Caco-2 (cell line): ENCODE data around the gene COPG1. TPM values are rescaled to one million over a fixed set of nuclear protein-coding genes. Genes with fewer than 3 reads are reported as not detected.

Experiments used
- BruUV-seq: library from RNA; stranded (reverse); fragments of 400-500 nt; replicated peaks from 2 replicates; lab custom pipeline; 2021; lab: Mats Ljungman, UMichigan
- CTCF ChIA-PET: fragments of 300-600 bp; sonication (Branson Sonifier 250); formaldehyde crosslinking; loops from one replicate; lab custom pipeline; 2022; ENCODE audit warnings: antibody characterized with exemption; lab: Charles Lee
- POLR2A ChIA-PET: fragments of 300-600 bp; sonication (Branson Sonifier 250); formaldehyde crosslinking; loops from one replicate; lab custom pipeline; 2022; ENCODE audit warnings: antibody characterized with exemption; lab: Charles Lee
- DNase-seq, 2 experiments: peaks; one replicate each; pipeline versions ENCODE4 v3.0.0 to v3.0.0-alpha.2; 2020 to 2022
- H3K27me3 ChIP-seq: replicated peaks from 2 replicates; pipeline ENCODE4 v1.6.0; 2011; ENCODE audit warnings: low read length; ENCODE audit not compliant: control insufficient read depth, insufficient read depth
- H3K36me3 ChIP-seq: 2 replicates; pipeline ENCODE4 v1.5.1; 2011; ENCODE audit warnings: low read length; ENCODE audit not compliant: control insufficient read depth, insufficient read depth
- H3K4me1 ChIP-seq: fragments of 250-450 bp; sonication (Bioruptor Pico); 2 replicates; pipeline ENCODE4 v1.5.1; 2020; ENCODE audit warnings: mild to moderate bottlenecking
- H3K4me3 ChIP-seq: 2 replicates; pipeline ENCODE4 v1.5.1; 2011; ENCODE audit warnings: low read depth, mild to moderate bottlenecking, control low read depth, low read length
- H3K9me3 ChIP-seq: fragments of 250-450 bp; sonication (Bioruptor Pico); 2 replicates; pipeline ENCODE4 v1.5.1; 2020; ENCODE audit warnings: mild to moderate bottlenecking, moderate library complexity
- H3K27ac Mint-ChIP-seq: one replicate; pipeline ENCODE4 v1.8.0; 2022; ENCODE audit warnings: mixed read lengths; ENCODE audit not compliant: unreplicated experiment
- H3K27me3 Mint-ChIP-seq: one replicate; pipeline ENCODE4 v1.8.0; 2022; ENCODE audit warnings: mixed read lengths; ENCODE audit not compliant: insufficient read depth, unreplicated experiment
- H3K36me3 Mint-ChIP-seq: one replicate; pipeline ENCODE4 v1.8.0; 2022; ENCODE audit warnings: mild to moderate bottlenecking, mixed read lengths; ENCODE audit not compliant: insufficient read depth, unreplicated experiment
- H3K4me1 Mint-ChIP-seq: one replicate; pipeline ENCODE4 v1.8.0; 2022; ENCODE audit warnings: low read depth, mixed read lengths; ENCODE audit not compliant: unreplicated experiment
- H3K4me3 Mint-ChIP-seq: one replicate; pipeline ENCODE4 v1.8.0; 2022; ENCODE audit warnings: mild to moderate bottlenecking, moderate library complexity, mixed read lengths; ENCODE audit not compliant: unreplicated experiment
- H3K9me3 Mint-ChIP-seq: one replicate; pipeline ENCODE4 v1.8.0; 2022; ENCODE audit warnings: mixed read lengths; ENCODE audit not compliant: unreplicated experiment
- intact Hi-C: fragments of 100-400 bp; cut with micrococcal nuclease; formaldehyde crosslinking; loops from one replicate; pipeline ENCODE4 v1.10.0; 2022; ENCODE audit not compliant: unreplicated experiment
- total RNA-seq: library from RNA; stranded (reverse); gene quantifications from 2 replicates; pipeline ENCODE4 v1.2.3, GENCODE V29; 2022
- TF ChIP-seq, protein P1 (sequence below), 2 experiments: fragments of 200-600 bp in 1 of 2; IDR thresholded peaks; 1 replicate in 1 of 2; 2 replicates in 1 of 2; pipeline versions ENCODE4 v1.5.1 to v1.8.0; 2011 to 2022; ENCODE audit warnings: antibody characterized with exemption in 1 of 2, control low read depth in 1 of 2, inconsistent platforms in 1 of 2, low read depth in 1 of 2, low read length in 1 of 2, mild to moderate bottlenecking in 1 of 2, moderate library complexity in 1 of 2; ENCODE audit not compliant: insufficient read depth in 1 of 2, severe bottlenecking in 1 of 2, unreplicated experiment in 1 of 2

The COPG1 gene
- total RNA-seq, 1 experiment from 2014 or later = 178 TPM

DNA sequence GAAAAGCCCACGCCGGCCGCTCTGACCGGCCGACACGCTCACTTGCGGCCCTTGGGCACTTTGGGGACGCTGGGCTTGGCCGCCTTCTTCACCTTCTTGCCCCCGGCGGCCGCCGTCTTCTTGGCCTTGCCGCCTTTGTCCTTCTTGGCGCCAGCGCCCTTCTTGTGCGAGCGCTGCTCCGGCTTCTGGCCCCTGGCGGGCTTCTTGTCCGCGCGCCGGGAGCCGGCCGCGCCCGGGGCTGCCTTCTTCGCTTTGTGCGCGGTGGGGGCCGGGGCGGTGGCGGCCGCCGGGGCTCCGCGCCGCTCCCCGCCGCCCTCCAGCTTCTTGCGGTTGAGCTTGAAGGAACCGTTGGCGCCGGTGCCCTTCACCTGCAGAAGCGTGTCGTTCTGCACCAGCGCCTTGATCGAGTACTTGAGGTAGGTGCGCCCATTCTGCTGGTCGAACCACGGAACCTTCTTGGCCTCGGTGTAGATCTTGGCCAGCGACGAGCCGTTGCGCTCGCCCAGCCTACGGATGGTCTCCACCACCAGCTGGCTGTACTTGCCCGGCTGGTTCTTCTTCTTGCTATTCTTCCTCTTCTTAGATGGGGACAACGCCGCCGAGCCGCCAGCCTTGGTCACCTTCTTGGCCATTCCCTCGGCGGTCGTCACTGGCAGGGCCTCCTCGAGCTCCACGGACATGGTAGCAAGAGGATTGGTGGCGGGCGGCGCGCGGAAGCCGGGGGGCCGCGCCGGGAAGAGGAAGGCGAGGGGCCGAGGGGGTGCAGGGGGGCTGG is 66.0 kb downstream of the COPG1 start:
- CTCF ChIA-PET = interaction anchor here (0.7 to 1.8 kb wide), 8 partner anchors 9 to 345 kb away, joined by 3 to 6 read pairs (median 4); partner anchors contain the start of gene HMCES
- TSS peak; percentile 88 for BruUV-seq

DNA sequence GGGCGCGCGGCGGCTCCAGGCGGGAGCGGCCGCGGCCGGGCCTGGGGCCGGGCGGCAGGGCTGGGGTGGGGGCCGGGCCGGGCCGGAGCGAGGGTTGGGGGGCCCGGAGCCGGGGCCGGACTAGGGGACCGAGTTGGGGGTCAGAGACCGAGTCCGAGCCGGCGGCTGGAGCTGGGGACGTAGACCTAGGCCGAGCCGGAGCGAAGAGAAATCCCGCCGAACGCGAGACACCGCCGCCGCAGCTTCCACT is 66.5 kb downstream of the COPG1 start:
- TF ChIP-seq, protein P1, sequence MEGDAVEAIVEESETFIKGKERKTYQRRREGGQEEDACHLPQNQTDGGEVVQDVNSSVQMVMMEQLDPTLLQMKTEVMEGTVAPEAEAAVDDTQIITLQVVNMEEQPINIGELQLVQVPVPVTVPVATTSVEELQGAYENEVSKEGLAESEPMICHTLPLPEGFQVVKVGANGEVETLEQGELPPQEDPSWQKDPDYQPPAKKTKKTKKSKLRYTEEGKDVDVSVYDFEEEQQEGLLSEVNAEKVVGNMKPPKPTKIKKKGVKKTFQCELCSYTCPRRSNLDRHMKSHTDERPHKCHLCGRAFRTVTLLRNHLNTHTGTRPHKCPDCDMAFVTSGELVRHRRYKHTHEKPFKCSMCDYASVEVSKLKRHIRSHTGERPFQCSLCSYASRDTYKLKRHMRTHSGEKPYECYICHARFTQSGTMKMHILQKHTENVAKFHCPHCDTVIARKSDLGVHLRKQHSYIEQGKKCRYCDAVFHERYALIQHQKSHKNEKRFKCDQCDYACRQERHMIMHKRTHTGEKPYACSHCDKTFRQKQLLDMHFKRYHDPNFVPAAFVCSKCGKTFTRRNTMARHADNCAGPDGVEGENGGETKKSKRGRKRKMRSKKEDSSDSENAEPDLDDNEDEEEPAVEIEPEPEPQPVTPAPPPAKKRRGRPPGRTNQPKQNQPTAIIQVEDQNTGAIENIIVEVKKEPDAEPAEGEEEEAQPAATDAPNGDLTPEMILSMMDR (IDR thresholded peaks at IDR 0.05; ENCODE audit: insufficient read depth in 1 of 2, low read depth in 1 of 2, low read length in 1 of 2, severe bottlenecking in 1 of 2, unreplicated experiment in 1 of 2) = no peak
- intact Hi-C loops = loop anchor here (2.0 to 10.0 kb wide), 2 partner anchors 37 to 191 kb away; partner anchors contain the start of genes HMCES and RAB43
- DNase-seq = no peak
- Mint-ChIP-seq H3K36me3 (peaks cover 44% of the 10 kb centered on the region), H3K4me1 (peaks cover 7% of the 10 kb centered on the region), H3K27ac (peak overlapping the region; percentile 91), H3K27me3 (no peaks in the 10 kb centered on the region), H3K9me3 (no peaks in the 10 kb centered on the region), H3K4me3 (peak overlapping the region; percentile 89)
- Histone ChIP-seq H3K4me3 (peak overlapping the region; percentile 96), H3K4me1 (peaks cover 11% of the 10 kb centered on the region), H3K27me3 (no peaks in the 10 kb centered on the region), H3K9me3 (no peaks in the 10 kb centered on the region), H3K36me3 (no peaks in the 10 kb centered on the region)
- BruUV-seq = no TSS peak
- POLR2A ChIA-PET = interaction anchor here (0.7 to 1.8 kb wide), 6 partner anchors 12 to 123 kb away, joined by 3 to 17 read pairs (median 5); partner anchors contain the start of genes COPG1 and HMCES
- CTCF ChIA-PET = interaction anchor here (0.7 to 1.8 kb wide), 10 partner anchors 9 to 346 kb away, joined by 3 to 7 read pairs (median 4); partner anchors contain the start of gene HMCES

More for the DNA sequence above, 66.0 kb downstream of the COPG1 start:
- Histone ChIP-seq H3K9me3 (no peaks in the 10 kb centered on the region), H3K4me3 (peak overlapping the region; percentile 96), H3K27me3 (no peaks in the 10 kb centered on the region), H3K36me3 (no peaks in the 10 kb centered on the region), H3K4me1 (peaks cover 15% of the 10 kb centered on the region)
- Mint-ChIP-seq H3K4me1 (peaks cover 12% of the 10 kb centered on the region), H3K36me3 (peaks cover 46% of the 10 kb centered on the region), H3K27ac (peak overlapping the region; percentile 91), H3K9me3 (no peaks in the 10 kb centered on the region), H3K4me3 (peak overlapping the region; percentile 89), H3K27me3 (no peaks in the 10 kb centered on the region)
- POLR2A ChIA-PET = interaction anchor here (0.6 to 1.8 kb wide), 5 partner anchors 13 to 1204 kb away, joined by 3 to 17 read pairs (median 5); partner anchors contain the start of genes COPG1 and HMCES
- intact Hi-C loops = loop anchor here (2.0 to 10.0 kb wide), 2 partner anchors 37 to 191 kb away; partner anchors contain the start of genes HMCES and RAB43
- peak in 1 of 2 experiments; percentile 31 for DNase-seq
- TF ChIP-seq, protein P1 (IDR thresholded peaks at IDR 0.05; ENCODE audit: insufficient read depth in 1 of 2, low read depth in 1 of 2, low read length in 1 of 2, severe bottlenecking in 1 of 2, unreplicated experiment in 1 of 2) = no peak

DNA sequence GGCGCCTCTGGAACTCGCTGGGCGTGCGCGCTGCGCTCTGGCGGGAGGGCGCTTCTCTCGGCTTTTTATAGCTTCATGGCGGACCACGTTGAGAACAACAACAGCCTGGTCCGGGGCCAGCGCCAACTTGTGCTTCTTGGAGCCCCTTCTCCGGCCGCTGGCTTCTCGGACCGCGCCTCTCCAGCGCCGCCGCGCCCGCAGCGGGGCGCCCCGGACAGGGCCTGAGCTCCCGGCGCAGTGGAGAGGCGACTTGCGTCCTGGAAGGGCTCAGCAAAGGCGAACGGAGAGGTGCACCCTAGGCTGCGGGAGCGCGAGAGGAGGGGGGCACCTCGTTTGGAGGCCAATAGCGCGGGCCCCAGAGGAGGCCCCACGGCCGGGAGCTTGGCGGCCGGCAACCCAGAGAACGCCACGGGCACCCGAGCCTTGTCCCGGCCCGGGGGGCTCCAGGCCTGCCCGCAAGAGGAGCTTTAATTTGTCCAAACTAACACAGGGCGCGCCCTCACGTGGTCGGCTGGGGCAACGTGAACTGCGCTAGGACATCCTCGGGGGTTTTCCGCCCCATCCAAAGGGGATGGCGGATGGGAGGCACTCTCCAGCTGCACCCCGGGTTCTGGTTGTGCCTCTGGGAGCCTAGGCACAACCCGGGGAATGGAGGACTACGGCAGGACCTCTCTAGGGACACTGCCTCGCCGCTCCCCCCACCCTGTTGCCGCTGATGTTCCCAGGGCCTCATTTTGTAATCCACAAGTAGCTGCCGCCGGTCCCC is 67.0 kb downstream of the COPG1 start:
- peak; percentile 89 to 94 for DNase-seq
- no peaks in the 10 kb centered on the region for H3K27me3 Mint-ChIP-seq
- intact Hi-C loops = loop anchor here (10.0 kb wide), 1 partner anchor 192 kb away; the partner anchor contains the start of gene RAB43
- Histone ChIP-seq H3K36me3 (no peaks in the 10 kb centered on the region), H3K4me3 (peak overlapping the region; percentile 96), H3K4me1 (peaks cover 11% of the 10 kb centered on the region), H3K9me3 (no peaks in the 10 kb centered on the region), H3K27me3 (no peaks in the 10 kb centered on the region)
- BruUV-seq = no TSS peak
- CTCF ChIA-PET = interaction anchor here (0.7 to 1.8 kb wide), 10 partner anchors 8 to 346 kb away, joined by 3 to 7 read pairs (median 4); partner anchors contain the start of gene HMCES
- TF ChIP-seq, protein P1 (IDR thresholded peaks at IDR 0.05; ENCODE audit: insufficient read depth in 1 of 2, low read depth in 1 of 2, low read length in 1 of 2, severe bottlenecking in 1 of 2, unreplicated experiment in 1 of 2) = peak; percentile 49 to 66
- H3K27ac Mint-ChIP-seq = peak overlapping the region; percentile 91
- POLR2A ChIA-PET = interaction anchor here (0.6 to 1.8 kb wide), 7 partner anchors 12 to 122 kb away, joined by 3 to 17 read pairs (median 5); partner anchors contain the start of genes COPG1 and HMCES
- peaks cover 7% of the 10 kb centered on the region for H3K4me1 Mint-ChIP-seq
- no peaks in the 10 kb centered on the region for H3K9me3 Mint-ChIP-seq
- H3K36me3 Mint-ChIP-seq = peaks cover 39% of the 10 kb centered on the region
- H3K4me3 Mint-ChIP-seq = peak overlapping the region; percentile 89
